ENCODE data around the gene PRLH.

PRLH gene

GRCh38 chr2:237596520-237597195 lies 30.3 kb downstream of the PRLH start:
- no peak for DNase-seq (ENCODE audit: low read depth in 1 of 2, low spot score in 1 of 2)
- Histone ChIP-seq H3K27me3 (ENCODE audit: insufficient read depth, poor library complexity, severe bottlenecking) (peaks cover 10% of the 10 kb centered on the region), H3K27ac (replicated peaks) (no peak overlapping the region), H3K4me3 (replicated peaks; ENCODE audit: insufficient read depth, low read length) (no peak overlapping the region)
- TF ChIP-seq CTCF (IDR thresholded peaks at IDR 0.05; ENCODE audit: insufficient read depth, low read length) (no peak), REST (IDR thresholded peaks at IDR 0.05; ENCODE audit: insufficient replicate concordance, low read depth) (no peak), SPI1 (IDR thresholded peaks at IDR 0.05; ENCODE audit: borderline replicate concordance, low read depth) (no peak), GABPA (IDR thresholded peaks at IDR 0.05; ENCODE audit: low read depth) (no peak), POLR2AphosphoS5 (IDR thresholded peaks at IDR 0.05; ENCODE audit: low read depth) (no peak)

GRCh38 chr2:237597196-237598145 lies 31.1 kb downstream of the PRLH start:
- Histone ChIP-seq H3K27me3 (ENCODE audit: insufficient read depth, poor library complexity, severe bottlenecking) (peaks cover 10% of the 10 kb centered on the region), H3K27ac (replicated peaks) (no peak overlapping the region), H3K4me3 (replicated peaks; ENCODE audit: insufficient read depth, low read length) (no peak overlapping the region)
- DNase-seq (ENCODE audit: low read depth in 1 of 2, low spot score in 1 of 2): no peak
- TF ChIP-seq CTCF (IDR thresholded peaks at IDR 0.05; ENCODE audit: insufficient read depth, low read length): no peak
- no peak for TF ChIP-seq GABPA (IDR thresholded peaks at IDR 0.05; ENCODE audit: low read depth)
- no peak for TF ChIP-seq SPI1 (IDR thresholded peaks at IDR 0.05; ENCODE audit: borderline replicate concordance, low read depth)
- no peak for TF ChIP-seq REST (IDR thresholded peaks at IDR 0.05; ENCODE audit: insufficient replicate concordance, low read depth)
- TF ChIP-seq POLR2AphosphoS5 (IDR thresholded peaks at IDR 0.05; ENCODE audit: low read depth): no peak

- Histone ChIP-seq H3K4me3 (replicated peaks; ENCODE audit: insufficient read depth, low read length) (no peak overlapping the region), H3K27me3 (ENCODE audit: insufficient read depth, poor library complexity, severe bottlenecking) (peaks cover 11% of the 10 kb centered on the region), H3K27ac (replicated peaks) (no peak overlapping the region)
- no peak for DNase-seq (ENCODE audit: low read depth in 1 of 2, low spot score in 1 of 2)
- TF ChIP-seq SPI1 (IDR thresholded peaks at IDR 0.05; ENCODE audit: borderline replicate concordance, low read depth) (no peak), REST (IDR thresholded peaks at IDR 0.05; ENCODE audit: insufficient replicate concordance, low read depth) (no peak), POLR2AphosphoS5 (IDR thresholded peaks at IDR 0.05; ENCODE audit: low read depth) (no peak), CTCF (IDR thresholded peaks at IDR 0.05; ENCODE audit: insufficient read depth, low read length) (no peak), GABPA (IDR thresholded peaks at IDR 0.05; ENCODE audit: low read depth) (no peak)
Measured at GRCh38 chr2:237598468-237599208, 32.3 kb downstream of the PRLH start.

All from HL-60 (cell line).